GM18868 (cell line): ENCODE results near the gene EFNA1.

Source experiments
- ATAC-seq: cut with Tn5 transposase; IDR thresholded peaks from one replicate; pipeline ENCODE4 v1.9.1; 2021; ENCODE audit warnings: mild to moderate bottlenecking, moderate library complexity; ENCODE audit not compliant: unreplicated experiment

Gene EFNA1

GRCh38 chr1:155173478-155174323, 46.0 kb downstream of the EFNA1 start, which contains the start of gene TRIM46:
TSS of gene TRIM46 (plus strand) at chr1:155173849. CDS start at chr1:155173967, 118 bp downstream.
- no peak for ATAC-seq

DNA sequence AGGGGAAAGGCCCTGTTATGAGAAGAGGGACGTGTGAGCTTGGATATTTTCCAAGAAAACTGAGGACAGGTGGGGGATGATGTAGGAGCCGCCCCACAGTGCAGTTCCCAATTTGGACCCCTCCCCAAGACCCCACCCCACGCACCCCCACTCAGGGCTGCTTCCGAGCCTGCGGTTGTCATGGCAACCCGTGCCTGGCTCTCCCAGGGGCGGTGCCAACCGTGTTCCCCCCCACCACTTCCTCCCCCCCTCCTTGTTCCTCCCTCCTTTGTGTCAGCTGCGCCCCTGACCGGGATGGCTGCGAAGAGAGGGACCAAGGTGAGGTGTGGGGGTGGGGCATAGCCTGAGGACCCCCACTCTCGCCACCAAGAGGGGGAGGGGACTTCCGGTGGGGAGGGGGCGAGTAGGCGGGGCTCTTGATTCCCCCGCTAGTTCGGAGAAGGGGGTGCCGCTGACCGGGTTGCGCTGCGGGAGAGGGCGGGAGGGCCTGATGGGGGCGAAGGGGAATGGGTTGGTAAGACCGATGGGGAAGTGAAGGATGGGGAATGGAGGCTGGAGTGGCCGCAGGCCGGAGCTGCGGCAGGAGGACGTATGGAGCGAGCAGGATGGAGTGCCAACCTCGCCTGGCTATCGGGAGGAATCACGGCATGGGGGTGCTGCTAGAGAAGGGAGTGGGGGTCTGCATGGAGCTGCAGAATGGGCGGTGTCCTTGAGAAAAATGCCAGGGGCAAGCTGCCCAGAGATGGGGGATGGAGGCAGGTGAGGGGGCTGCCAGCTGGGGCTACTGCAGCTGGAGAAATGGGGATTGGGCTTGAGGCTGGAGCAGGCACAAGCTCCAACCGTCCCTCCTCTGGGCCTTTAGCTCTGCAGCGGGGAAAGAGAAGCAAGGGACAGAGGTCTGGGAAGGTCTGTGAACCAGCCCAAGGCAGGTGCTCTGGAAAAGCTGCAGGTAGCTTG, 46.9 kb downstream of the EFNA1 start:
- ATAC-seq: no peak

DNA sequence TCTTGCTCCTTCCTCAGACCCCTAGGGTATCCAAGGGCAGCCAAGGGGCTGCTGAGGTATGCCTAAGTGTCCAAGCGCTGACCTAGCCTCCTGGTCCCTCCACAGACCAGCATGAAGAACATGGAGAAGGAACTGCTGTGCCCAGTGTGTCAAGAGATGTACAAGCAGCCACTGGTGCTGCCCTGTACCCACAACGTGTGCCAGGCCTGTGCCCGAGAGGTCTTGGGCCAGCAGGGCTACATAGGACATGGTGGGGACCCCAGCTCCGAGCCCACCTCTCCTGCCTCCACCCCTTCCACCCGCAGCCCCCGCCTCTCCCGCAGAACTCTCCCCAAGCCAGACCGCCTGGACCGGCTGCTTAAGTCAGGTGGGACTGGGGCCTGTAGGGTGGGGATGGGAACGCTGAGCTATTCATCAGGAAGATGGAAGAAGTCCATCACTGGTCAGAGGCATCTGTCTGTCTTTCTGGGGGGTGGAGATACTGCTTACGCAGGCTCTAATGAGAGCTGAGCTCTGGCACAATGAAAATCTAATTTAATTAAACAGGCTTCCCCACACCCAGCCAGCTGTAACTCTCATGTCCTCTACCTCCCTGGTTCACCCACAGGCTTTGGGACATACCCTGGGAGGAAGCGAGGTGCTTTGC, 47.7 kb downstream of the EFNA1 start:
- no peak for ATAC-seq

GRCh38 chr1:155175927-155176371, 48.3 kb downstream of the EFNA1 start:
- ATAC-seq: no peak

DNA sequence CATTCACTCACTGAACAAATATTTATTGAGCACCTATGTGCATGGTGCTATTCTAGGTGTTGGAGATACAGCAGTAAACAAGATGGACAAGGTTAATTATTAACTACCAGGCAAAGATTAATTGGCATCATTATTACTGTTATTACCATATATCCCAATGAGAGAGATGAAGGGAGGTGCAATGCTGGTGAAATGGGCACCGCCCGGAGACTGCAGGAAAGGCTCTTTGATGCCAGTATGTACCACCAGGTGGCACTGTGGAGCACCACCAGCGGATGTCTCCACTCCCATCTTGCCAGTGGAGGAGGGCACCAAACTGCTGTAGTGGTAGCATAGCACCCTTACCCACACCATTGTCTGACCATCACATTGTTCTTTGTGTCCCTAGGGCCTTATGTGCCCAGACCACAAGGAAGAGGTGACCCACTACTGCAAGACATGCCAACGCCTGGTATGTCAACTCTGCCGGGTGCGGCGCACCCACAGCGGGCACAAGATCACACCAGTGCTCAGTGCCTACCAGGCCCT, 48.9 kb downstream of the EFNA1 start:
- no peak for ATAC-seq

GRCh38 chr1:155177192-155177917, 49.7 kb downstream of the EFNA1 start:
- ATAC-seq: no peak

GRCh38 chr1:155177918-155178281, 50.2 kb downstream of the EFNA1 start:
- no peak for ATAC-seq

GRCh38 chr1:155178441-155179111, 50.9 kb downstream of the EFNA1 start:
- no peak for ATAC-seq

- no peak for ATAC-seq
Measured at GRCh38 chr1:155179112-155180031, 51.7 kb downstream of the EFNA1 start.

GRCh38 chr1:155181371-155182051, 53.8 kb downstream of the EFNA1 start:
- no peak for ATAC-seq

- no peak for ATAC-seq
Measured at GRCh38 chr1:155182052-155182550, 54.4 kb downstream of the EFNA1 start.

GRCh38 chr1:155183775-155184221, 56.1 kb downstream of the EFNA1 start:
- ATAC-seq: no peak

DNA sequence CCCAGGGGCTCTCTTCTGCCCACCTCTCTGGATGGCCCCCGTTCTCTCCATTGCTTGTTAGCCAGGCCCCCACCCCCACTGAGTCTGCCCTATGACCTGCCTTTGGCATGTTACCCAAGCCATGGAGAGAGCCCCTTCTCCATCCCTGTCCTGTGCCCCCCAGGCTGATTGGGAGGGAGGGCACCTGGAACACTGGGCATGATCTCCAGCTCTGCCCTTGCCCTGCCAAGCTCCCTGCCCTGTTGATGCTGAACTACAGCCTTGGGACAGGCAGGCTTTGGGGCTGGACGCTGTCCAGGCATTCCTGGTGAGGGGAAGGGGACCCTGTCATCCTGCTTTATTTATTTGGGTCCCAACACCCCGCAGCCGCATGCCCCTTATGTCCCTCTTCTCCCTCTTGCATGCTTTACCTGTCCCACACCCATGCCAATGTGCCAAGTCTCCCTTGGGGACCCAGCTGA, 56.7 kb downstream of the EFNA1 start:
- ATAC-seq: no peak
